Posterior cingulate gyrus (tissue), 11 donors: ENCODE data around the gene CSNK1A1.
"Not testable (repeated sequence)": the region's sequence is repeated elsewhere in the genome, so short reads cannot be mapped to it uniquely, and the experiment has no call there.

ENCODE experiments used
- DNase-seq, 10 donors: peaks; one replicate each; pipeline versions ENCODE4 v3.0.0 to v3.0.0-alpha.2; 2020 to 2021; ENCODE audit warnings: mixed read lengths in 3 of 10
- intact Hi-C: fragments of 100-400 bp; cut with DNase I; formaldehyde crosslinking; loops from one replicate; pipeline ENCODE4 v1.15.1; 2023

CSNK1A1 gene

DNA sequence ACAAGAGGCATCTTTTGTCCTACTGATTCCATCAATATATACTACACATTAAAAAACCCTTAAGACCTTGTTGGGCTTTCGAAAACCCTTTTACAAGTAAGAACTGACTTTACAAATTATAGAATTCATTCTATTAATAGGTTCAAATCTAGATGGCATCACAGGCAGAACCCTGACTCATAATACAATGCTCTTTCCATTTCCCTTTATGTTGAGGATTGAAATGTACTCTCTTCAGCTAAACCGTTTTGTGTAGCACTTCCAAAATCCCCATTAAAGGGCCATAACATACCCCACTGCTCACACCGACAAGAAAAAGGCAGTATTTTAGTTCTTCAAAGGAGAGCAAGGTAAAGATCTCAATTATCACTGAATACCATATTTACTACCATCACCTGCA, 11.2 kb downstream of the CSNK1A1 start:
- no peak for DNase-seq
- intact Hi-C loops, result no loop called here

GRCh38 chr5:149537374-149537975, 13.8 kb downstream of the CSNK1A1 start:
- intact Hi-C loops, result no loop called here

DNA sequence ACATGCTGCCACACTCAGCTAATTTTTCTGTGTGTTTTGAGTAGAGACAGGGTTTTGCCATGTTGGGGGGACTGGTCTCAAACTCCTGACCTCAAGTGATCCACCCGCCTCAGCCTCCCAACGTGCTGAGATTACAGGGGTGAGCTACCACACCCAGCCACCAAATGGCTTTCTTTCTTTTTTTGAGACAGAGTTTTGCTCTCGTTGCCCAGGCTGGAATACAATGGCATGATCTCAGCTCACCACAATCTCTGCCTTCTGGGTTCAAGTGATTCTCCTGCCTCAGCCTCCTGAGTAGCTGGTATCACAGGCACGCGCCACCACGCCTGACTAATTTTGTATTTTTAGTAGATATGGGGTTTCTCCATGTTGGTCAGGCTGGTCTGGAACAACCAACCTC, 15.5 kb downstream of the CSNK1A1 start:
- intact Hi-C loops, DNase-seq: not testable (repeated sequence)

More at GRCh38 chr5:149537374-149537975, 13.8 kb downstream of the CSNK1A1 start:
- no peak for DNase-seq

- DNase-seq, result no peak
- intact Hi-C loops, result no loop called here
Measured at GRCh38 chr5:149532413-149532812, 18.8 kb downstream of the CSNK1A1 start.

GRCh38 chr5:149529463-149529862, 21.8 kb downstream of the CSNK1A1 start:
- DNase-seq, result no peak
- intact Hi-C loops, result no loop called here

DNA sequence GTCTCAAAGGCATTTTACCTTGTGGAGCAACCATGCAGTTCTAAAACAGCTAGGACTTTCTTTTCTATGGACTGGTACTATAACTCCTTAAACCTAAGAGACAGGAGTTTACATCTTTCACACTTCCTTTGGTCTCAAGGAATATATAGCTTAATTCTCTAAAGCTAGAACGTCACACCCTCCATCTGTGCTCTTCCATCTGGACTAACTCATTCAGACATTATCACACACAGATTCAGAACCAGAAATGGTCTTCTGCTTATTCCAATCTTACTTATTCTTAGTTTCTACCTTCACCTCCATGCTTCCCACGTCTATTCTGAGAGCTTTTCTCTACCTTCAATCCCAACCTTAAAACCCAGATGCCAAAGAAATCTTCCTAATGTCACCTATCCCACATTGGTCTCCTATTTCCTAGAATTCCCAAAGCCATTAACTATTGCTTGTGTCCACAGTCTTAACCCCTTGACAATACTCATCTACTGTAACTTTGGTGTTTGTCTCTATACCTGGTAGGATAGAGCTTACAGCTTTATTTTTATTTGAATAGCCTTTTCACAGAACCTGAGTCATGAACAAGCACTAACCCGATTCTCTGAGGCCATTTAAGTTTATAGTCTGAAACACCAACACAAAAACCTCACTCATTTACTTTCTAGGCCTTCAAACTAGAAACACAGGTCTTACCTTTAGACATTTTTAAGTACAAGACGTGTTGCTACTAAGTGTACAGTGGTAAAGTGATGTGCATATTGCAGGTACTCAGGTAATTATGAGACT, 22.8 kb downstream of the CSNK1A1 start:
- intact Hi-C loops, result no loop called here
- DNase-seq, result no peak

DNA sequence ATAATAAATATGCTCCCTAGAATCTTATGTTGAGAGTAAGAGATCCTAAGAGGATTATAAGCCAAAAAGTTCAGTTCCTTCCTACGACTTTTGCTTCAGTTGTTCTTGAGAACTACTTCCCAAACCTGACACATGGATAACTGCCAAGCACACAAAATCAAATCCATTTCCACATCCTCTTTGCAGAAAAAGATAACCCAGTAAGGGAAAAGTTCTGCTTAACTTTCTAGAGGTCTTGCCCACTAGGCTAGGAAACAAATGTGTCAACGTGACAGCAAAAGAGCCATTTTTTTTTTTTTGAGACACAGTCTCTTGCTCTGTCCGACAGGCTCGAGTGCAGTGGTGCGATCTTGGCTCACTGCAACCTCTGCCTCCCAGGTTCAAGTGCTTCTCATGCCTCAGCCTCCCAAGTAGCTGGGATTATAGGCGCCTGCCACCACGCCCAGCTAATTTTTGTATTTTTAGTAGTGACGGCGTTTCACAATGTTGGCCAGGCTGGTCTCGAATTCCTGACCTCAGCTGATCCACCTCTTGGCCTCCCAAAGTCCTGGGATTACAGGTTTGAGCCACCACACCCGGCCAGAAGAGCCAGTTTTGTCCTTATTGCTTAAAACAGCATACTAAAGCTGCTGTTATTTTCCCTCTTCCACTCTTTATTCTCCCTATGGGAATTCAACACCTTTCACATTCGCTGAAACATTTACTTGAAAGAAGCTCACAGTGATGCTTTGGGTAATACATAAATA, 24.2 kb downstream of the CSNK1A1 start:
- intact Hi-C loops, result no loop called here
- DNase-seq, result no peak

DNA sequence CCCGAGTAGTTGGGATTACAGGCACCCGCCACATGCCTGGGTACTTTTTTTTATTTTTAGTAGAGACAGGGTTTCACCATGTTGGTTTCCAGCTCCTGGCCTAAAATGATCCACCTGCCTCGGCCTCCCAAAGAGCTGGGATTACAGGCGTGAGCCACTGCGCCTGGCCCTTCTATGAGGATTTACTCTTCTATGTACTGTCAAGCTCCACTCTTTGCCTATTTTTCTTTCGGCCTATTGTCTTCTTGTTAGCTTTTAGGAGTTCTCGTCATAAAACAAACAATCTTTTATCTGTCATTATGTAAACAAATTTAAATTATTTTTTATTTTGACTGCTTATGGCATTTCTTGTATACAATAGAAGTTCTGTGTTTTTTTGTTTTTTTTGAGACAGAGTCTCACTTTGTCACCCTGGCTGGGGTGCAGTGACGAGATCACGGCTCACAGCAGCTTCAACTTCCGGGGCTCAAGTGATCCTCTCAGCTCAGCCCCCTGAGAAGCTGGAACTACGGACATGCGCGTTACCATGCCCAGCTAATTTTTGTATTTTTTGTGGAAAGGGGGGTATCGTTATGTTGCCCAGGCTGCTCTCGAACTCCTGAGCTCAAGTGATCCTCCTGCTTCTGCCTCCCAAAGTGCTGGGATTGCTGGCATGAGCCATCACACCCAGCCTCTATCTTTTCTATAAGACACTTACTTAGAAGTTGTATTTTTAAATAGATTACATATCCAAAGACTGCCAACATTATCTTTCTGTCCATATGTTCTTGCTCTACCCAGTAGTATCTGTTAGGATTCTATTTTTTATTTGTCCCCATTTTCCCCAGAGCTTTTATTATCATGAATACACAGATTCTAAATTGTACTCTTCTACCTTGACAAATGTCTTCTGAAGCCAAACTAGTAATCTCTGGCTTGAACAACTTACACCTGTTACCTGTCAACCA, 29.2 kb downstream of the CSNK1A1 start:
- intact Hi-C loops, result no loop called here
- peak in 2 of 10 donors; percentile 78 to 84 for DNase-seq

- intact Hi-C loops, result loop anchor here (5.0 kb wide), 1 partner anchor 33 kb away; the partner anchor contains the start of gene CSNK1A1
- no peak for DNase-seq
Measured at GRCh38 chr5:149519601-149520000, 31.6 kb downstream of the CSNK1A1 start.

- intact Hi-C loops, result loop anchor here (5.0 kb wide), 1 partner anchor 34 kb away; the partner anchor contains the start of gene CSNK1A1
- DNase-seq, result no peak
Measured at GRCh38 chr5:149518620-149519019, 32.6 kb downstream of the CSNK1A1 start.

- intact Hi-C loops, result loop anchor here (5.0 kb wide), 1 partner anchor 35 kb away; the partner anchor contains the start of gene CSNK1A1
- DNase-seq, result peak in 6 of 10 donors; percentile 19 to 84 (median 35)
Measured at GRCh38 chr5:149517461-149518122, 33.6 kb downstream of the CSNK1A1 start.

DNA sequence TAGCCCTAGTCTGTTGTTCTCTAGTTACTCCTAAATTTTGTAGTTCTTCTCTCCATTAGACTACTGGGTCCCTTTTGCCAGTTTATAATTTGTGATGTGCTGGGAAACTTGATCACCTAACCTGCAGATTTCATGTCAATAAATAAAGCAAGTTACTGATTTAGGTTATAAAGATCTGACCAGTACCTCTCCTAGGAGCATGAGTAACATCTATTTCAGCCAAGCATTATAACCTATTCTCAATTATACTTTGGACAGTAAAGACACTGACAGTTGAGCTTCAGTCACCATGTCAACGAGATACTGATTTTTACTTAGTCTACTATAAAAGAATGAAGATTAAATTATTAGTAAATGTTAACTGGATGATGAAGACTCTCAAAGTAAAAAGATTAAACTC, 36.7 kb downstream of the CSNK1A1 start:
- intact Hi-C loops, result no loop called here
- no peak for DNase-seq

- intact Hi-C loops, DNase-seq: not testable (repeated sequence)
Measured at GRCh38 chr5:149513372-149513947, 37.8 kb downstream of the CSNK1A1 start.

GRCh38 chr5:149510136-149510535, 41.1 kb downstream of the CSNK1A1 start:
- DNase-seq, result no peak
- intact Hi-C loops, result no loop called here

DNA sequence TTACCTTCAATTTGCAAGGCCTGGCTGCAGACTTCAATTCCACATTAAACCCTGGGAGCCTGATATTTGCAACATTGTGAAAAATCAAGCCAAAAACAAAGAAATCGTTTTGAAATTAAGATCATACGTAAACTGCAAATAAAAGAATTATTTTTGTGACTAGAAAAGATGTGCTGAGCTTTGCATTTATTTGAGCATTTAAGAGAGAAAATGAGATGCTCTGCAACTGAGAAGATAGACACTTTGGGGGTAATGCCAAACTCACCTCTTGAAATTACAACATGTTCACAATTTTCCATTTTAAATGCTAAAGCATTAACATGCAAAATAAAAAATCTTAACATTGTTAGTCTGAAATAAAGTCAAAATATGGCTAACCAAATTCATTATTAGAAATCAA, 46.6 kb downstream of the CSNK1A1 start:
- no peak for DNase-seq
- intact Hi-C loops, result no loop called here

DNA sequence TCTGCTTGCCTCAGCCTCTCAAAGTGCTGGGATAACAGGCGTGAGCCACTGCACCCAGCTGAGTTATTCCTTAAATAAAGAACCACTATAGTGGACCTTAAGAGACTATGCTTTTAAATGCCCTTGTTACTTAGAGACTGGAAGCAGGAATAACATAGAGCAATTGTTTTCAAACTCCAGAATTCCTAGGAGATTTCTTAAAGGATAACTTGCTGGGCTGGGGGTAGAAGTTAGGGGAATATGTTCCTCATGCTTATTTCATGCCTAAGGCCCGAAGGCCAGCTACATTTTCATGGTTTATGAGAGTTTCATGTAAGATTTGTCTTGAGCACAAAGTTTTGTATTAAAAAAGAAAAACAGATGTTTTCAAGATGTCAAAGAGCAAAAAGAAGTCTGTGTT, 48.2 kb downstream of the CSNK1A1 start:
- no peak for DNase-seq
- intact Hi-C loops, result no loop called here

- DNase-seq, result no peak
- intact Hi-C loops, result no loop called here
Measured at GRCh38 chr5:149500922-149501582, 50.2 kb downstream of the CSNK1A1 start.

DNA sequence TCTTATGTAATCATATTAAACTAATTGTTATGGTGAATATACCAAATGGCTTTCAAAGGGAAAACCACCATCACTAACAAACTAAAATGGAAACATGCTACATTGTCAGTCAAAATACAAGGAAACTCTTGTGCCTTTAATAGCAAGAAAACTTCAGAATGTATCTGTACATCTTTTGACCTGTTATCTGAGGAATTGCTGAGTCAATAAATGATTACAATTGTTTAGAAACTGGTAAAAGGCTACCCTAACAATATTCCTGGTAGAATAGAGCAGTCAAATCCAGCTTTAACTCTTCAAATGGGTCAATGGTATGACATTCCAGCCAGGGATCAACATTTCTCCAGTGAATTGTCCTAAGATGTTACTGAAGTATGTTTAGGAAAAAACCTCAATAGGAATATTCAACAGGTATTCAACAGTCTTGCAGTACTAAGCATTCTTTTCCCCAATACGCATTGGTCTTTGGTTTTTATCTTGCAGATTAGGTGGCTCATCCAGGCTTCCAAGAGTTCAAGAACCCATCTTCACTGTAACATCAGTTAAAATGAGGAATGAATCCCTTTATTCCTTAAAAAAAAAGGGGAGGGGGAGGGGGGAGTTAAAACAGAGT, 52.4 kb downstream of the CSNK1A1 start:
- intact Hi-C loops, result no loop called here
- no peak for DNase-seq
